ENCODE results near the gene CCIN.

The CCIN gene

GRCh38 chr9:36163049-36163785 lies 6.0 kb upstream of the CCIN start:
- TF ChIP-seq, protein P1, sequence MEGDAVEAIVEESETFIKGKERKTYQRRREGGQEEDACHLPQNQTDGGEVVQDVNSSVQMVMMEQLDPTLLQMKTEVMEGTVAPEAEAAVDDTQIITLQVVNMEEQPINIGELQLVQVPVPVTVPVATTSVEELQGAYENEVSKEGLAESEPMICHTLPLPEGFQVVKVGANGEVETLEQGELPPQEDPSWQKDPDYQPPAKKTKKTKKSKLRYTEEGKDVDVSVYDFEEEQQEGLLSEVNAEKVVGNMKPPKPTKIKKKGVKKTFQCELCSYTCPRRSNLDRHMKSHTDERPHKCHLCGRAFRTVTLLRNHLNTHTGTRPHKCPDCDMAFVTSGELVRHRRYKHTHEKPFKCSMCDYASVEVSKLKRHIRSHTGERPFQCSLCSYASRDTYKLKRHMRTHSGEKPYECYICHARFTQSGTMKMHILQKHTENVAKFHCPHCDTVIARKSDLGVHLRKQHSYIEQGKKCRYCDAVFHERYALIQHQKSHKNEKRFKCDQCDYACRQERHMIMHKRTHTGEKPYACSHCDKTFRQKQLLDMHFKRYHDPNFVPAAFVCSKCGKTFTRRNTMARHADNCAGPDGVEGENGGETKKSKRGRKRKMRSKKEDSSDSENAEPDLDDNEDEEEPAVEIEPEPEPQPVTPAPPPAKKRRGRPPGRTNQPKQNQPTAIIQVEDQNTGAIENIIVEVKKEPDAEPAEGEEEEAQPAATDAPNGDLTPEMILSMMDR (IDR thresholded peaks at IDR 0.05; ENCODE audit: control extremely low read depth, extremely low read depth, low read depth, missing control alignments): no peak
- ChIA-PET POLR2A (no interaction called here), CTCF (interaction anchor here (1.1 to 7.9 kb wide), 11 partner anchors 8 to 166 kb away, joined by 3 to 262 read pairs (median 5); partner anchors contain the start of gene CLTA)
- no peak for DNase-seq (ENCODE audit: extremely low spot score)

DNA sequence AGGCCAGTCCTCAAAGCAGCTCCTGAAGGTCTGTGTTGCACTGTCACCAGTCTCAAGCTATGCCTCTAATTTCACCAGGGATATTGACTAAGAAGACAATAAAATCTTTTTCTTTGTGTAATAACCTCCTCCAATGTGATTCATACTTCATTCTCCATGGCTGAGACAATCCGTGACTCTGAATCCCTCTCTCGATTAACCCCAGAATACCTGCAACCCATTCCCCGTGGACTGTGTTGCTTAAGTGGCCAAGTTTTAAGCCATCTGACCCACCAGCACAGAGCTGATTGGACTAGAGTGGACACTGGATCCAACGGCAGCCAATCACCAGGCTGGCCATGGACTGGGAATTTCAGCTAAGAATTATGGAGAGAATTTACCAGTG lies 5.4 kb upstream of the CCIN start:
- no peak for DNase-seq (ENCODE audit: extremely low spot score)
- ChIA-PET CTCF (interaction anchor here (1.0 to 7.9 kb wide), 14 partner anchors 8 to 165 kb away, joined by 3 to 262 read pairs (median 4); partner anchors contain the start of gene CLTA), POLR2A (no interaction called here)
- TF ChIP-seq, protein P1 (IDR thresholded peaks at IDR 0.05; ENCODE audit: control extremely low read depth, extremely low read depth, low read depth, missing control alignments): no peak

DNA sequence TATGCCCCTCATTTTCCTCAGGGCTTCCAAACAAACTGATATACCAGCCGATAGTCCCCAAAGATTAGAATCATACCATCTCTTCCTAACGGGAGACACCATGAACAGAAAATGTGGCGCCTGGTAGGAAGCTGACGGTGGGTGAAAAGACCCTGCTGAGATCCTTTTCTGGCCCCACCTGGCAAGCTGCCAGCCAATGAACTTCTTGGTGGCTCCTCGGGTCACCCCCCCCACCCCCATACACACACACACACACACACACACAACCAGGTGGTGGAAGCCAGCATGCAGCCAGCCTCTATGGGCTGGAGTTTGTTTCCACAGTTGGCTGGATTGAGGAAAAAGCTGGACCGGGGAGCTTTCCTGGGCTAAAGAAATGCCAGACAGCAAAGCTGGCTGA lies 4.8 kb upstream of the CCIN start:
- CTCF ChIA-PET: interaction anchor here (0.8 to 7.9 kb wide), 18 partner anchors 9 to 210 kb away, joined by 3 to 262 read pairs (median 4); partner anchors contain the start of genes CLTA and GLIPR2
- no peak for DNase-seq (ENCODE audit: extremely low spot score)
- POLR2A ChIA-PET: no interaction called here

GRCh38 chr9:36164989-36165388 lies 4.2 kb upstream of the CCIN start:
- POLR2A ChIA-PET: no interaction called here
- CTCF ChIA-PET: interaction anchor here (0.8 to 7.9 kb wide), 15 partner anchors 9 to 210 kb away, joined by 3 to 262 read pairs (median 6); partner anchors contain the start of genes CLTA and GLIPR2

More for the DNA sequence above, 4.8 kb upstream of the CCIN start:
- TF ChIP-seq, protein P1 (IDR thresholded peaks at IDR 0.05; ENCODE audit: control extremely low read depth, extremely low read depth, low read depth, missing control alignments): no peak

DNA sequence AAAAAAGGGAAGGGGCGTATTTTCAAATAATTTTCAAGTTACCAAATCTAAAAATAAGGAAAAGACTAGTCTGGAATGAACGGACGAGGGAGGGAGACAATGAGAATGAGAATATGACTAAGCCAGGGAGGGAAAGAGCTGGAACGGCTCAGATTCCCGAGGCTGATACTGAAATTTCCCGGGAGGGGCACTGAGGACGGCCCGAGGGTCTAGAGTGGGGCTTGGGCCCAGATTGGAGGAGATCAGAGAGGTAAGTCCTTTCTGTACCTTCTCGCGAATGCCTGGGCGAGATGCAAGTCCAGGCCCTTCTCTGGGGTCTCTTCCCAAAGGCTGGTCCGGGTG lies 3.4 kb upstream of the CCIN start:
- ChIA-PET CTCF (interaction anchor here (0.8 to 7.9 kb wide), 16 partner anchors 9 to 211 kb away, joined by 3 to 262 read pairs (median 6); partner anchors contain the start of genes CLTA and GLIPR2), POLR2A (no interaction called here)
- no peak for DNase-seq (ENCODE audit: extremely low spot score)
- TF ChIP-seq, protein P1 (IDR thresholded peaks at IDR 0.05; ENCODE audit: control extremely low read depth, extremely low read depth, low read depth, missing control alignments): no peak

More at GRCh38 chr9:36164989-36165388, 4.2 kb upstream of the CCIN start:
- TF ChIP-seq, protein P1 (IDR thresholded peaks at IDR 0.05; ENCODE audit: control extremely low read depth, extremely low read depth, low read depth, missing control alignments): no peak
- no peak for DNase-seq (ENCODE audit: extremely low spot score)

GRCh38 chr9:36166168-36166927 lies 2.8 kb upstream of the CCIN start:
- peak; percentile 93 for DNase-seq (ENCODE audit: extremely low spot score)
- ChIA-PET CTCF (interaction anchor here (0.6 to 7.9 kb wide), 33 partner anchors 8 to 324 kb away, joined by 3 to 262 read pairs (median 4); partner anchors contain the start of genes CLTA and GLIPR2), POLR2A (interaction anchor here (0.5 to 0.7 kb wide), 2 partner anchors 489 to 1673 kb away, joined by 3 read pairs; no protein-coding TSS in a partner anchor)
- TF ChIP-seq, protein P1 (IDR thresholded peaks at IDR 0.05; ENCODE audit: control extremely low read depth, extremely low read depth, low read depth, missing control alignments): peak; percentile 91

All from GM10248 (cell line).